ENCODE results near the gene PSMB3.
"Not testable (repeated sequence)": the region's sequence is repeated elsewhere in the genome, so short reads cannot be mapped to it uniquely, and the experiment has no call there.

Gene PSMB3

GRCh38 chr17:38783227-38783626 lies 30.7 kb downstream of the PSMB3 start:
- H3K9me3 ChIP-seq, result no peaks in the 10 kb centered on the region
- H3K36me3 ChIP-seq, result peaks cover 76% of the 10 kb centered on the region
- H3K27me3 ChIP-seq, result no peaks in the 10 kb centered on the region
- no peak for DNase-seq
- no peaks in the 10 kb centered on the region for H3K4me1 ChIP-seq
- TF ChIP-seq CTCF (IDR thresholded peaks at IDR 0.05; ENCODE audit: low read depth, low read length), result no peak; the same call in 1 of the 2 replicates
- H3K4me3 ChIP-seq (ENCODE audit: low read depth, low read length), result no peak overlapping the region

GRCh38 chr17:38786372-38786771 lies 33.8 kb downstream of the PSMB3 start:
- no peak for TF ChIP-seq CTCF (IDR thresholded peaks at IDR 0.05; ENCODE audit: low read depth, low read length)
- H3K36me3 ChIP-seq, result peaks cover 45% of the 10 kb centered on the region
- no peak for DNase-seq
- peaks cover 12% of the 10 kb centered on the region for H3K4me1 ChIP-seq
- no peaks in the 10 kb centered on the region for H3K27me3 ChIP-seq
- no peaks in the 10 kb centered on the region for H3K9me3 ChIP-seq
- no peak overlapping the region for H3K4me3 ChIP-seq (ENCODE audit: low read depth, low read length)

- not testable (repeated sequence) for DNase-seq; H3K9me3 ChIP-seq; H3K27me3 ChIP-seq; H3K4me3 ChIP-seq (ENCODE audit: low read depth, low read length)
- Histone ChIP-seq H3K36me3 (peaks cover 41% of the 10 kb centered on the region), H3K4me1 (peaks cover 12% of the 10 kb centered on the region)
Observed at GRCh38 chr17:38787999-38788398, 35.5 kb downstream of the PSMB3 start.

GRCh38 chr17:38789185-38789584 lies 36.6 kb downstream of the PSMB3 start:
- DNase-seq, result peak; percentile 60
- Histone ChIP-seq H3K4me3 (ENCODE audit: low read depth, low read length) (no peak overlapping the region), H3K9me3 (no peaks in the 10 kb centered on the region), H3K36me3 (peaks cover 32% of the 10 kb centered on the region), H3K27me3 (no peaks in the 10 kb centered on the region), H3K4me1 (peaks cover 12% of the 10 kb centered on the region)
- no peak for TF ChIP-seq CTCF (IDR thresholded peaks at IDR 0.05; ENCODE audit: low read depth, low read length)

- Histone ChIP-seq H3K36me3 (peaks cover 23% of the 10 kb centered on the region), H3K4me1 (peaks cover 12% of the 10 kb centered on the region)
- not testable (repeated sequence) for H3K9me3 ChIP-seq; H3K4me3 ChIP-seq (ENCODE audit: low read depth, low read length); H3K27me3 ChIP-seq; DNase-seq
Observed at GRCh38 chr17:38790148-38790707, 37.7 kb downstream of the PSMB3 start.

GRCh38 chr17:38791162-38791561 lies 38.6 kb downstream of the PSMB3 start:
- Histone ChIP-seq H3K36me3 (peaks cover 19% of the 10 kb centered on the region), H3K4me1 (peaks cover 12% of the 10 kb centered on the region), H3K4me3 (ENCODE audit: low read depth, low read length) (no peak overlapping the region), H3K27me3 (no peaks in the 10 kb centered on the region), H3K9me3 (no peaks in the 10 kb centered on the region)
- no peak for TF ChIP-seq CTCF (IDR thresholded peaks at IDR 0.05; ENCODE audit: low read depth, low read length)
- no peak for DNase-seq

GRCh38 chr17:38794221-38794620 lies 41.7 kb downstream of the PSMB3 start:
- peaks cover 16% of the 10 kb centered on the region for H3K36me3 ChIP-seq
- H3K4me3 ChIP-seq (ENCODE audit: low read depth, low read length), result no peak overlapping the region
- DNase-seq, result no peak
- no peaks in the 10 kb centered on the region for H3K27me3 ChIP-seq
- peaks cover 12% of the 10 kb centered on the region for H3K4me1 ChIP-seq
- no peak for TF ChIP-seq CTCF (IDR thresholded peaks at IDR 0.05; ENCODE audit: low read depth, low read length)
- no peaks in the 10 kb centered on the region for H3K9me3 ChIP-seq
